ENCODE measurements around the gene TMEM200A.
"Not testable (repeated sequence)": the region's sequence is repeated elsewhere in the genome, so short reads cannot be mapped to it uniquely, and the experiment has no call there.

TMEM200A gene

GRCh38 chr6:130365166-130366106 is at the start of gene TMEM200A:
TSS of gene TMEM200A (plus strand) at chr6:130366017. CDS start at chr6:130440423, 74,406 bp downstream.
- DNase-seq (ENCODE audit: low read depth, low spot score) = no peak

- no peak for DNase-seq (ENCODE audit: low read depth, low spot score)
These were observed 44.9 kb upstream of the TMEM200A start for GRCh38 chr6:130320908-130321307.

GRCh38 chr6:130322673-130323268 is 43.0 kb upstream of the TMEM200A start:
- peak; percentile 7 for DNase-seq (ENCODE audit: low read depth, low spot score)

GRCh38 chr6:130324657-130325056 is 41.2 kb upstream of the TMEM200A start:
- DNase-seq (ENCODE audit: low read depth, low spot score) = no peak

GRCh38 chr6:130326496-130326895 is 39.3 kb upstream of the TMEM200A start:
- no peak for DNase-seq (ENCODE audit: low read depth, low spot score)

GRCh38 chr6:130337534-130337933 is 28.3 kb upstream of the TMEM200A start:
- no peak for DNase-seq (ENCODE audit: low read depth, low spot score)

- DNase-seq (ENCODE audit: low read depth, low spot score) = not testable (repeated sequence)
These were observed 19.5 kb upstream of the TMEM200A start for GRCh38 chr6:130346324-130346723.

GRCh38 chr6:130354322-130354721 is 11.5 kb upstream of the TMEM200A start:
- DNase-seq (ENCODE audit: low read depth, low spot score) = no peak

GRCh38 chr6:130355572-130355971 is 10.2 kb upstream of the TMEM200A start:
- no peak for DNase-seq (ENCODE audit: low read depth, low spot score)

GRCh38 chr6:130357436-130357835 is 8.4 kb upstream of the TMEM200A start:
- no peak for DNase-seq (ENCODE audit: low read depth, low spot score)

GRCh38 chr6:130359736-130360135 is 6.1 kb upstream of the TMEM200A start:
- no peak for DNase-seq (ENCODE audit: low read depth, low spot score)

GRCh38 chr6:130362128-130362527 is 3.7 kb upstream of the TMEM200A start:
- DNase-seq (ENCODE audit: low read depth, low spot score) = no peak

- no peak for DNase-seq (ENCODE audit: low read depth, low spot score)
These were observed 1.5 kb upstream of the TMEM200A start for GRCh38 chr6:130364224-130364780.

GRCh38 chr6:130366107-130367005 is 539 bp downstream of the TMEM200A start:
- no peak for DNase-seq (ENCODE audit: low read depth, low spot score)

- DNase-seq (ENCODE audit: low read depth, low spot score) = no peak
These were observed 1.9 kb downstream of the TMEM200A start for GRCh38 chr6:130367767-130368166.

GRCh38 chr6:130368576-130368975 is 2.8 kb downstream of the TMEM200A start:
- no peak for DNase-seq (ENCODE audit: low read depth, low spot score)

- no peak for DNase-seq (ENCODE audit: low read depth, low spot score)
These were observed 4.0 kb downstream of the TMEM200A start for GRCh38 chr6:130369831-130370230.

- no peak for DNase-seq (ENCODE audit: low read depth, low spot score)
These were observed 6.2 kb downstream of the TMEM200A start for GRCh38 chr6:130371921-130372420.

GRCh38 chr6:130372786-130373185 is 7.0 kb downstream of the TMEM200A start:
- DNase-seq (ENCODE audit: low read depth, low spot score) = no peak

GRCh38 chr6:130373992-130374391 is 8.2 kb downstream of the TMEM200A start:
- no peak for DNase-seq (ENCODE audit: low read depth, low spot score)

- no peak for DNase-seq (ENCODE audit: low read depth, low spot score)
These were observed 11.1 kb downstream of the TMEM200A start for GRCh38 chr6:130376936-130377335.
